Activated CD4-positive, alpha-beta T cell treated with anti-CD3 and anti-CD28 coated beads, Interleukin-2, amount 50 U/mL, for 16 hours (primary cell): Measurements from ENCODE around the gene CD44.

Experiments used
- DNase-seq: peaks from one replicate; pipeline ENCODE4 v3.0.0-alpha.2; 2020

The CD44 gene

DNA sequence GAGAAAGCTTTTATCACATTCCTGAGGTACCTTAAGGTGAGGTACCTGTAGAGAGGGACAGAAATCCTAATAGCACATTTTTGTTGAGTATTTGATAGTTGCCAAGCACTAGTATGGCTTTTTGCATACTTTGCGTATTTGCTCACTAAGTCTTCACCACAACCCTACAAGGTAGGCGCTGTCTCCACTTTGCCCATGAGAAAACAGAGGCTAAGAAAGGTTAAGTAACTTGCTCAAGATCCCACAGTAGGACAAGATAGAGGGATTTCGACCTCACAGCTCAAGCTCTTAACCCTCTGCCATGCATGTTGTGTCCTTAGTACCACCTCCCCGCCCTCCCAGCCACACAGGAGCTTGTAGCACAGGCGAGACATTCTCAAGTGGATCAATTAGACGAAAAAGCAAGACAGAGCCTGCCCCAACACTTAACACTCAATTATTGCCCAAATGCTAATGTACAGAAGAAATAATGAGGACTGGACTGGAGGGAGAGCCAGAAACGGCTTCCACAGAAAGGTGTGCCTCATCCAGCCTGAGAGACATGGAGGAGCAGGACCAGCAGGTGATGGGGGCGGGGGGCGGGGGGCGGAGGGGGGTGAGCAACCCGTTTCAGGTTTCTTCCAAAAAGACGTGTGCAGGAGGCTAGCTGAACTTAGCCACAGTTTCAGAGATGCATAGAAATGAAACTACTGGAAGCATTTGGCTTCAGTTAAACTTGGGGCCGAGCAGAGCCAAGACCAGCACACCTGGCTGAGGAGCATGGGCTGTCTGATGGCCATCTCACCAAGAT is 26.7 kb upstream of the CD44 start:
- no peak for DNase-seq

DNA sequence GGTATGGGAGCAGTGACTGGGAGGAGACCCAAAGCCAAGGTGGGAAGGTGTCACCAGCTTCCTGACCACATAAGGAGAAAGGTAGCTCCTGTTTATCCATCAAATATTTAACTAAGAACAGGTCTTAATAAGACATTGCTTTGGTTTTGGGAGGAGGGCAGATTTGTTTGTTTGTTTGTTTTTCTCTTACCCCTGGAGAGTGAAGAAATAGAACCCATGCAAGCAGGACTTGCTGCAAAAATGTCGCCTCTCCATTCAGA is 26.2 kb upstream of the CD44 start:
- DNase-seq, result no peak

- DNase-seq, result no peak
Measured at GRCh38 chr11:35114906-35115687, 23.9 kb upstream of the CD44 start.

DNA sequence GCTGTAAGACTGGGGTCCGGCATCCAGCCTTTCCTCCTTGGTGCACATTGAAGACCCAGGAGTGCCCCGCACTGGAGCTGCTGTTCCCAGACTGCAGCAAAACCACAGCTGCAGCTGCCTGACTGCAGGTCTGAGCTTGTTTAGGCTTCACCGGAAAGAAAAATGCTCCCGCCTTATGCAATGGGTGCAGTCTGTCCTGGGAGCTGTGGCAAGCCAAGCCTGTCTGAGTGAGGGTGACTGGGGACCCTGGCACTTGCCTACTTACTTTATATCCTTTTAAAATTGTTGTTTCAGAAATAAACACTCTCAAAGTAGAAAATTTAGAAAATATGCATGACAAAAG is 23.3 kb upstream of the CD44 start:
- DNase-seq, result no peak

- DNase-seq, result no peak
Measured at GRCh38 chr11:35116245-35116644, 22.7 kb upstream of the CD44 start.

DNA sequence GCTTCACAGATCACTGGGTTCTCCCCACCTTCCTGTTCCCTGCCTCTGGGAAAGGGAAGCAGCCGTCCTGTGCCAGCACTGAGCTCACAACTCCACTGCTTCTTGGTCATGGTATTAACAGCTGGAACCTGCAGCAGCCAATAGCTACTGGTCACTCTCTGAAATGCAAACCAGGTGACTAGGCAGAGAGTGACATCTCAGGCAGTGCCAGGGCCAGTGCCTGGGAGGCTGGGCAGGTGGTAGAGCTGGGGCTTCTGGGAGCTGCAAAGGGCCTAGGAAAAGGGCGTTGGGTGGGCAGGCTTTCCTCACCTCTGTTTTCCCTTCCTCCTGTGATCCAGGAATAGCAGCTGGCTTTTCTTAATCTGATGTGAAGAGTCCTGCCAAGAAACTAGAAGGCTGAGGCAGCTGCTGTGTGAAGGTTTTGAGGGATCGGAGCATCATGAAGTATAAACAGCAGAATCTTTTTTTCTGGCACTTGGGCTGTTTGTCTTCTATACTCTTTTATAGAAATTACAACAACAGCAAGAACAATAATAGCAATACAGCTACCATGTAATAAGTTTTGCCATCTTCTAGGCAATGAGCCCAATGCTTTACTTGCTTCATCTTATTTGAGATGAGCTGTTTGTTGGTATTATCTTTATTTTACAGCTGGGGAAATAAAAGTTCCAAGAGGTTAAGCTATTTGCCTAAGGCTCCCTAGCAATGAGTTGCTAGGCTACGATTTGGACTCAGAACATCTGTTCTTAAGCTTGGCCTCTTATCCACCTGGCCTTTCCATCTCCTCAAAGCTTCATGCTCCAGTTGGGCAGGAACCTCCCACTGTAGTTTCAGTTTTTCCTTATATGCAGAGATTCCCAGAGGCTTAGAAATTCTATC is 22.0 kb upstream of the CD44 start:
- no peak for DNase-seq

GRCh38 chr11:35118906-35119305 is 20.1 kb upstream of the CD44 start:
- DNase-seq, result no peak

DNA sequence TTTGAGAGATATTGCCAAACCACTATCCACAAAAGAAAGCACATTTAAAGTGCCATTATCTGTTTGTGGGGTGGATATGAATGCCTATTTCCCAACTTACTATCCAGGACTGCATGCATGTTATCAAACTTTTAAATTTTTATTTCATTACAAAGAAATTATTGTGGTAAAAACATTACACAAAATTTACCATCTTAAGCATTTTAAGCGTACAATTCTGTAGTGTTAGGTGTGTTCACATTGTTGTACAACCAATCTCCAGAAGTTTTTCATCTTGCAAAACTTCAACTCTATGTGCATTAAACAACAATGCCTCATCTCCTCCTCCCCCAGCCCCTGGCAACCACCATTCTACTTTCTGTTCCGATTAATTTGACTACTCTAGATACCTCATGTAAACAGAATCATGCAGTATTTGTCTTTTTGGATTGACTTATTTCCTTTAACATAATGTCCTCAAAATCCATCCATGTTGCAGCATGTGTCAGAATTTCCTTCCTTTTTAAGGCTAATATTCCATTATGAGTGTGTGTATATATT is 17.6 kb upstream of the CD44 start:
- no peak for DNase-seq

DNA sequence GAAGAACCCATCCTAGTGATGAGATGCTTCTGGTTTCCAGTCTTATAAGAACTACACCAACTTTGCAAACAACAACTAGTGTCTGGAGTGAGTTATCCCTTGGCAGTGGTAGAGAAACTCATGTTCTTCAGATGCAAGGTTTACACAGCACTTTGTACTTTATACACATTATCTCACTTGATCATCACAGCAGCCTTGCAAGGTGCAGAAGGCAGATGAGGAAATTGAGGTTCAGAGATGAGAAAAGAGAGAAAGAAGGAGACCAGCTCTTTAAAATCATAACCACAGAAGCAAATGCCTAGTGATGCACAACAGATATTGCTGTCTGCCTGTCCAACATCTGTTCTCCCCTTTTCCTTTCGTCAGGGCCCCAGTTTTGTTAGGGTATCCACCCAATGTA is 16.7 kb upstream of the CD44 start:
- DNase-seq, result no peak

DNA sequence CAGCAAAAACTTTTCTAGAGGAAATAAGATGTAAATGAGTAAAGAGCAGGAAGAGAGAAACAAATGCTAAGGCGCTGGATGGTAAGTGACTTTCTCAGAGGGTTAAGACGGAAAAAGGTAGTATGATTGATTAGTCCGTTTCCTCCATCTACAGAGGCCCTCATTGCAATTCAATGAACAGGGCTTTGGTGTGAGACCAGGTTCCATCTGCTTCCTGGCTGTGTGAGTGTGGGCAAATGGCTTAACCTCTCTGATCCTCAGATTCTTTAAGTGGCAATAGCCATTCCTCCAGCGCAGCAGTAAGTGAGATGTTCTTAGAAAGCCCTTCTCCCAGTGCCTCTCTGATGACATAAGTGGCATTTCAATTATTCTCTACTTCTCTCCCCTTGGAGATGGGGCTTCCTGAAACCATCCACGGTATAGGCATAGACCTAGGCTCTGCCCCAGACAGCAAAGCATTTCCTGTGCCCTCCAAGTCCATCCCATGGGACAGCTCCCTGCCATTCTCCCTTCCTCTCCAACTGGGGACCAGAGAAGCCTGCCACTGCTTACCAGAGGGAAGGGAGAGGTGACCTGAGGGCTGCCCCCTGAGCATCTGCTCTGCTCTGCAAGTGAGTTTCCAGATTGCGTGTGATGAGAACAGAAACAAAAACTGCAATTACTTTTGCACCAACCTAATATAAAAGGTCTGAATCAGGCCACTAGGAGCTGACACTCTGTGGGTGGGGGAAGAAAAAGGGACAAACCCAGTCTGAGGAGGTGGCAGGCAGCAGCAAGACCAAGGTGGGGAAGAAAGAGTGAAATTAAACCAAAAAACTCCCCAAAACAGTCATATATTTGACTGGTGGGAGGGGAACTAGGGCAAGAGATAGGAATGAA is 12.7 kb upstream of the CD44 start:
- DNase-seq, result peak; percentile 78

DNA sequence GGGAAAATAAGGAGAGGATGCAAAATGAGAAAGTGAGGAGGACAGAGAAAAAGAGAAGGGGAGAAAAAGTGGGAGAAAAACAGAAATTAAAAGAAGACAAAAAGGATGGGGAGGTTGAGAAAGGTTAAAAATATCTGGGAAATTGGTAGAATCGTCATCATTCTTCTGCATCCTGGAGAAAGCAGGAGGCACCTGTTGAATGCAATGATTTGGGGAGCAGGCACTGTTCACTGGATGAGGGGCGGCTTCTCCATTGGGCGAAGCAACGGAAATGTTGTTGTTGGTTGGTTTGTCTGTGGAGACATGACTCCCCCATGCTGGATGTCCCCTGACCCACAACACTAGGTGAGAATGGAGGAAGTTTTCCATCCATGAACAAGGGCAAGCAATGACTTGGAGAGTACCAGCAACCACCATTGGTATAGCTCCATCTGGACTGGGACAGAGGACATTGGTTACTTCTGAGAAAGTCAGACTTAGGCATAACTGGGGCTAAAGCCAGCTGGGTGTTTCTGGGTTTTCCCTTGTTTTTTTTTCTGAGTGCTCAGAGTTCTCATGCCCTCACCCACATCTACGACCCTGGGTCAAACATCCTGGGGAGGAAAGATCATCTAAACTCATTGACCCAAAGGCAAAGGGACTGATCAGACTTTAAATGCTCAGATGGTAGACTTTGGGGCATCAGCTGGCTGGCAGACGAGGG is 11.9 kb upstream of the CD44 start:
- DNase-seq, result no peak

DNA sequence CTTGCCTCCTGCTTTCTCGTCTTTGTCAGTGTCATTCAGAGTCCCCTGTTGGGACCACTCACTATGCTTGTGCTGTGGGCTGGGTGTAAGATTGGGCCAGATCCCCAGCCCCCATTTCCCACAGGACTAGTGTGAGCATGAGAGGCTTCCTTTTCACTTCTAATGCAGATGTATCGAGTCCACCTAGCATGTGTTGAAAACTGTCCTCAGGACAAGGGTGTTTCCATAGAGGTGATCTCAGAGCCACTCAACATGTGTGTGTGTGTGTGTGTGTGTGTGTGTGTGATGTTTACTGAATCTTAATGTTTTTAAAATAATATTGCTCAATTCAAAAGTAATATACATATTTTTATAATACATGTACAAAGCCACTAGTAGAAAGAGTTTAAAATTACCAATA is 11.4 kb upstream of the CD44 start:
- DNase-seq, result no peak

GRCh38 chr11:35131094-35131493 is 7.9 kb upstream of the CD44 start:
- no peak for DNase-seq

- DNase-seq, result no peak
Measured at GRCh38 chr11:35131886-35132285, 7.1 kb upstream of the CD44 start.

GRCh38 chr11:35133656-35134055 is 5.3 kb upstream of the CD44 start:
- no peak for DNase-seq

DNA sequence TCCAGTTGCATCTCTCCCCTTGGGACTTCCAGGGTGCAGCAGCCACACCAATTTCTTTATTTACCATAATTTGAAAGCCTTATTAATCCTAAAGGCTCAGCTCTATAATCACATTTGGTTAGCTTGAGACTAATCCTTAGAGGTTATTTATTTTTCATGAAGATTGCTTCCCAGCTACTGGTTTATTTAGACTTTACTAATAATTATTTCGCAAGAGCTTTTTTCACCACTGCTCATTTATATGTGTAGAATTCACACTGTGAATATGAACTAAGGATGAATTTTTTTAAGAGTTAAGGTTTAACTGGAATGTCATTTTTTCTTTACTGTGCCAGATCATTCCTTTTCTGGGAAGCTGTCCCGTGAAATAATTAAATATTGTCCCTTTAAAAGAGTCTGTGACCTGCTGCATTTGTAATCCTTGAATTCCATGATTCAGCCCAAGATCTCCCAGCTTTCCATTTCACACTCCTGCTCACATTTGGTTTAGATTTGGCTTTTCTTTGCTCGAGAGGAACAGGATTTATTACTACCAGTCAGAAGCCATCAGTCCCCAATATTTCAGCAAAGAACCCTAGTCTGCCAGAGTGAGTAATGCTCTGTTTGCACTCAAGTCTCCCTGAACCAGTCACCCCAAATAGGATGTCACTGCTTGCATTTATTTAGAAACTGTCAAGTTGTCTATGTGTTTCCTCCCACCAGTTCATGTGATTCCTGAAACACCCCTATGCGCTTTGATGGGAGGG is 4.4 kb upstream of the CD44 start:
- no peak for DNase-seq

GRCh38 chr11:35135222-35135621 is 3.7 kb upstream of the CD44 start:
- no peak for DNase-seq

DNA sequence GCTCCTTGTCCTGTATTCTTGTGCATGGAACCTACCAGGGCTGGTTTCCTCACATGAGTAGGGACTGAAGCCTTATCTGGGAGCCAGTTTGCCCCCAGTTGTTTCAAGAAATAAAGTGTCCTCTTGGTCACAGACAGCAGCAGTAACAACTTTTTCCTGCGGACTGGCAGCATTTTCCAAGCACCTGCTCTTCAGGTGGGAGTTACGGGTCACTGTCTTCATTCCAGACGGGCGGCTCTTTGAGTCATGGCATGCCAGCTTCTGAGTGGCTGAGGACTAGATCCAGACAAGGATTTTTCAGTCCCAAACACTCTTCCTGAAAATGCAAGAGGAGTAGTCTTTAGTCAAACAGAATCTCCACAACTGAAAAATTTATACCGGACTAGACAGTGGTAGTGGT is 2.7 kb upstream of the CD44 start:
- DNase-seq, result no peak

- DNase-seq, result no peak
Measured at GRCh38 chr11:35138058-35138457, 913 bp upstream of the CD44 start.

DNA sequence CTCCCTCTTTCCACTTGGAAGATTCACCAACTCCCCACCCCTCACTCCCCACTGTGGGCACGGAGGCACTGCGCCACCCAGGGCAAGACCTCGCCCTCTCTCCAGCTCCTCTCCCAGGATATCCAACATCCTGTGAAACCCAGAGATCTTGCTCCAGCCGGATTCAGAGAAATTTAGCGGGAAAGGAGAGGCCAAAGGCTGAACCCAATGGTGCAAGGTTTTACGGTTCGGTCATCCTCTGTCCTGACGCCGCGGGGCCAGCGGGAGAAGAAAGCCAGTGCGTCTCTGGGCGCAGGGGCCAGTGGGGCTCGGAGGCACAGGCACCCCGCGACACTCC is 397 bp upstream of the CD44 start:
- no peak for DNase-seq

- DNase-seq, result no peak
Measured at GRCh38 chr11:35139722-35140282, 831 bp downstream of the CD44 start.
